GM21723 (cell line): ENCODE measurements around the gene RCOR1.
"Not testable (repeated sequence)": the region's sequence is repeated elsewhere in the genome, so short reads cannot be mapped to it uniquely, and the experiment has no call there.

ENCODE experiments used
- ATAC-seq: cut with Tn5 transposase; IDR thresholded peaks from one replicate; pipeline ENCODE4 v1.9.1; 2021; ENCODE audit warnings: mild to moderate bottlenecking, moderate library complexity; ENCODE audit not compliant: unreplicated experiment

Gene RCOR1

GRCh38 chr14:102591372-102591943 lies 991 bp upstream of the RCOR1 start:
- ATAC-seq, result no peak

- peak; percentile 15 for ATAC-seq
These were observed 263 bp downstream of the RCOR1 start for GRCh38 chr14:102592763-102593060.

GRCh38 chr14:102593061-102593824 lies 794 bp downstream of the RCOR1 start:
- ATAC-seq, result peak; percentile 24

- no peak for ATAC-seq
These were observed 1.3 kb downstream of the RCOR1 start for GRCh38 chr14:102593825-102594137.

DNA sequence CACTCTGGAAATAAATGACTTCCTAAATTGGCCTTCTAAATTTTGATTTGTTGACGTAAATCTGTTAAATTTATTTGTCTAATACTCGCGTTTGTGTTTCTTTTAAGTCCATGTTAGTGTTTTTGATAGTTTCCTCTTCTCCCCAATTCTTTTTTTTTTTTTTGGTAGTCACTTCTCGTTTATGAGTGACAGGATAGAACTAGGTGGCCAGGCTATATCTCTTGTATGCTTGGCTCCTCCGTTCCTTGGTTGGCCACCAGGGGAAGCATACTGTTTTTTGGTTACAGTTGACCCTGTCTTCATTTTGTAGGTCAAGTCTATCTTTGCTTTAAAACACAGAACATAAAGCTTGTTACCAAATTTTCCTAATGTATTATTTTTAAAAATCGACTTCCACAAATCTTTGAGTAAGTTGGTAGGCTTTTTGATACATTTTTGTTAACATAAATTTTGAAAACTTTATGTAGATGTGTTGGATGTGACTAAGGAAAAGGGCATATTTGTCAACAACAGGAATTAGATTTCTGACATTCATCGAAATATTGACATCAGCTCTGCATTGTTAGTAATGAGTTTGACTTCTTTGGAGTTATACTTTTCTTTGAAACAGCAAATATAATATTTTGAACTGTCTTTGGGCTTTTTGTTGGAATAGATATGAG lies 2.2 kb downstream of the RCOR1 start:
- ATAC-seq, result no peak

DNA sequence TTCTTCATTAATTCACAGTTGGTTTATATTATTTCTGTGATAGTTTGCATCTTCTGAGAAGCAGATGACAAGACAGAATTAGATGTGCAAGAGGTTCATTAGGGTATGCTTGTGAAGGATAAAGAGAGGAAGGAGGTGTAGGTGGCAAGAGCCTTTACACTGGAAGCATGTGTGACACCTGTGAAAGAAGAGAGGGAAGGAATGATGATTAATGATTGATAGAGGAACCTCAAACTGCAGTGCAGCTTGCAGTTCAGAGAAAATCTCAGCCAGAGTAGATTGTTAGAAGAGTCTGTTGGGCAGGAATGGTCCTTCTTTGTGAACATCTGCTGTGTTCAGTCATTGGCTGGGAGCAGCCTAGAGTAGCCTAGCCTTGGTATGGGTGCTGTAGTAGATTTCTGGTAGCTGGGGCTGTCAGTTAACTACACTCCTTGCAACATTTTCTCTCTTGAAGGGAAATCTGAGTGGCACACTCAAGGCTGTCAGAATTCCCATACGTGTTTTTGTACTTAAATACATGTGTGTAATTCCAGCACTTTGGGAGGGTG lies 9.0 kb downstream of the RCOR1 start:
- no peak for ATAC-seq

DNA sequence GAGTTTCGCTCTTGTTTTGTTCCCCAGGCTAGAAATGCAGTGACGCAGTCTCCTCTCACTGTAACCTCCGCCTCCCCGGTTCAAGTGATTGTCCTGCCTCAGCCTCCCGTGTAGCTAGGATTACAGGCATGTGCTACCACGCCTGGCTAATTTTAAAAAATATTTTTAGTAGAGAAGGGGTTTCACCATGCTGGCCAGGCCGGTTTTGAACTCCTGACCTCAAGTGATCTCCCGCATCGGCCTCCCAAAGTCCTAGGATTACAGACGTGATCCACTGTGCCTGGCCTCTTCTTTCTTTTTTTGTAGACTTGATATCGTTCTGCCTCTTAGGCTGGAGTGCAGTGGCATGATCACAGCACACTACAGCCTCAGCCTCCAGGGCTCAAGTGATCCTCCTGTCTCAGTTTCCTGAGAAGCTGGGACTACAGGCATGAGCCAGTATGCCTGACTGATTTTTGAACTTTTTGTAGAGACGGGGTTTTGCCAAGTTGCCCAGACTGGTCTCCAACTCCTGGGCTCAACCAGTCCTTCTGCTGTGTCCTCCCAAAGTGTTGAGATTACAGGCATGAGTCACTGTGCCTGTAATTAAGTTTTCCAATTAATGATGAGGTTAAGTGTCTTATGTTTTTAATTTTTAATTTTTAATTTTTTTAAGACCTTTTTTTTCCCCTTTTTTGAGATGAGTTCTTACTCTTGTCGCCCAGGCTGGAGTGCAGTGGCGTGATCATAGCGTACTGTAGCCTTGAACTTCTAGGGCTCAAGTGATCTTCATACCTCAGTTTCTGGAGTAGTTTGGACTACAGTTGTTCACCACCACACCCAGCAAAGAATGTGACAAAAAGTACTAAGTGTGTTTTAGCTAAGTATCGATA lies 10.2 kb downstream of the RCOR1 start:
- no peak for ATAC-seq

DNA sequence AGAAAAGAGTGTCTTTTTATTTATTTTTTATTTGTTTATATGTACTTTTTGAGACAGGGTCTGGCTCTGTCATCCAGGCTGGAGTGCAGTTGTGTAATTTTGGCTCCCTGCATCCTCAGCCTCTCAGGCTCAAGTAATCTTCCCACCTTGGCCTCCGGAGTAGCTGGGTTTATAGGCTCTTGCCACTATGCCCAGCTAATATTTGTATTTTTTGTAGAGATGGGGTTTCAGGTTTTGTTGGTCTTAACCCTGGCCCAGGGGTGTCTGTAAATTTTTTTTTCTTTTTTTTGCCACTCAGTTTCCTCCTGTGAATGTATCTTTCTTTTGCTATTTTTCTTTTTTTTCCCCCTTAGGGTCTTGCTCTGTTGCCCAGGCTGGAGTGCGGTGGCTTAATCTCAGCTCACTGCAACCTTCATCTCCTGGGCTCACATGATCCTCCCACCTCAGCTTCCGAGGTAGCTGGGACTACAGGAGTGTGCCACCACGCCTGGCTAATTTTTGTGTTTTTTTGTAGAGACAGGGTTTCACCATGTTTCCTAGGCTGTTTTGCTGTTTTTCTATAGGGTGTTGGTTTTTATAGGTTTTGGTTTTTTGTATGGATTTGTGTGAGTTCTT lies 11.0 kb downstream of the RCOR1 start:
- no peak for ATAC-seq

GRCh38 chr14:102604183-102604582 lies 11.7 kb downstream of the RCOR1 start:
- ATAC-seq, result no peak

DNA sequence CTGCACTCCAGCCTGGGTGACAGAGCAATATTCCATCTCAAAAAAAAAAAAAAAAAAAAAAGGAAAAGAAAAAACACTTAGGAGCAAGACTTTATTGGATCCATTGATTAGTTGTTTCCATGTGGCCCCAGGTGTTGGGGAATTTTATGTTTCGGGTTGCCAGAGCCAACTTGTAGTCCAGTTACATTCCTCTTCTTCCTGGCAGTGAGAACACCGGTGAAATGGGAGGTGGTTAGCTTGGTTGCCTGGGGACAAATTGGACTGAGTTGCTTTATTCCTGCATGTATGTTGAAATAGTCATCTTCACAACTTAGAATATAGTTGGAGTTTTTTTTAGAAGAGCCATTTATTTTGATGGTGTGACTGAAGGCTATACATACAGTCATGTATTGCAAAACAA lies 12.6 kb downstream of the RCOR1 start:
- no peak for ATAC-seq

DNA sequence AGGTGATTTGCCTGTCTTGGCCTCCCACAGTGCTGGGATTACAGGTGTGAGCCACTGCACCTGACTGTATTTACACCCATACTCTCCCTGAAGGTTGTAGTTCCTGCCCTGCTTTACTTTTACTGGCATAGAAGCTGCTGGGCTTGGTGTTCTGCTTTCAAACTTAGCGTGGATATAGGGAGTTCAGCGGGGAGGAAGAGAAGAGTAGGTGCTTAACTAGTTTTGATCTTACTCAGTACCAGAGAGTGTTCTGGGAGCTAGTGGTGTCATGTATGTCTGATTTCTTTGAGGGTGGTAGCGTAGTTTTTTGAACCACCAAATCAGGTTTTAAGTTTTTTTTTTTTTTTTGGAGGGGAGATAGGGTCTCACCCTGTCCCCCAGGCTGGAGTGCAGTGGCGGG lies 13.8 kb downstream of the RCOR1 start:
- ATAC-seq, result peak; percentile 59

- ATAC-seq, result peak; percentile 51
These were observed 15.6 kb downstream of the RCOR1 start for GRCh38 chr14:102608064-102608446.

DNA sequence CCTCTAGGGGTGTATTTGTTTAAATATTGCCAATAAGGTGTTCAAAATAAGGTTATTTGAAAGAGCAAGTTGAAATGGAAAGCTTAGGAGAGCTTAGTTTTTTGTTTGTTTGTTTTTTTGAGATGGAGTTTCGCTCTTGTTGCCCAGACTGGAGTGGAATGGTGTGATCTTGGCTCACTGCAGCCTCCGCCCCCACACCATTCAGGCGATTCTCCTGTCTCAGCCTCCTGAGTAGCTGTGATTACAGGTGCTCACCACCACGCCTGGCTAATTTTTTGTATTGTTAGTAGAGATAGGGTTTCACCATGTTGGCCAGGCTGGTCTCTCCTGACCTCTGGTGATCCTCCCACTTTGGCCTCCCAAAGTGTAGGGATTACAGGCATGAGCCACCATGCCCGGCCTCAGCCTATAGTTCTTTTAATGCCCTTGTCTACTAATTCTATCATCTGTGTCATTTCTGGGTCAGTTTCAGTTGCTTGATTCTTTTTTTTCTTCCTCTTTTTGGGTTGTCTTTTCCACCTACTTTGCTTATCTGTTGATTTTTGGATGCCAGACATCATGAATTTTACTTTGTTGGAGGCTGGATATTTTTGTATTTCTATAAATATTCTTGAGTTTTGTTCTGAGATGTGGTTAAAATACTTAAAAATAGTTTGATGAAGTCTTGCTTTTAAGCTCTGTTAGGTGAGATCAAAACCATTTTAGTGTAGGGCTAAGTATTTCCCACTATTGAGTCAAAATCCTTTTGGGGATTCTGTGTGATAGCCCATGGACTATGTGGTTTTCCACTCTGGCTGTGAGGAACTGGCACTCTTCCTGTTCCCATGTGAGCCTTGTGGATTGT lies 18.7 kb downstream of the RCOR1 start:
- peak; percentile 36 for ATAC-seq

DNA sequence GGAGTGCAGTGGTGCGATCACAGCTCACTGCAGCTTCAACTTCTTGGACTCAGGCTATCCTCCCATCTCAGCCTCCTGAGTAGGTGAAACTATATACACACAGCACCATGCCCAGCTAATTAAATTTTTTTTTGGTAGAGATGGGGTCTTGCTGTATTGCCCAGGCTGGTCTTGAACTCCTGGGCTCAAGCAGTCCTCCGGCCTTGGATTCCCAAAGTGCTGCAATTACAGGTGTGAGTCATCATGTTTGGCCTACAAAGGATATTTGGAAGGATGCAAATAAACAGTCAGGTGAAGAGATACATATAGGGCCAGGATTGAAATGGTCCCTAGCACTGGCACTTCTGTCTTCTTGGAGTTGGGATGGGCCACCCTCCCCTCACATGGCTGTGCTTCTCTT lies 23.9 kb downstream of the RCOR1 start:
- ATAC-seq, result no peak

GRCh38 chr14:102616799-102617198 lies 24.4 kb downstream of the RCOR1 start:
- no peak for ATAC-seq

GRCh38 chr14:102619012-102619411 lies 26.6 kb downstream of the RCOR1 start:
- not testable (repeated sequence) for ATAC-seq

DNA sequence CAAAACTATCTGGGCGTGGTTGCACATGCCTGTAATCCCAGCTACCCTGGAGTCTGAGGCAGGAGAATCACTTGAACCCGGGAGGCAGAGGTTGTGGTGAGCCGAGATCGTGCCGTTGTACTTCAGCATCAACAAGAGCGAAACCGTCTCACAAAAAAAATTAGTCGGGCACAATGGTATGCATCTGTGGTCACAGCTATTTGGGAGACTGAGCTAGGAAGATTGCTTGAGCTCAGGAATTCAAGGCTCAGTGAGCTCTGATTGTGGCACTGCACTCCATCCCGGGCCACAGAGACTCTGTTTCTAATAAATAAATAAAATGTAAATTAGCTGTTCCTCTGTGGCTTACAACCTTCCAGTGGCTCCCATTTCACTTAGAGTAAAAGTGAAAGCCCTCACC lies 28.0 kb downstream of the RCOR1 start:
- no peak for ATAC-seq

- no peak for ATAC-seq
These were observed 29.9 kb downstream of the RCOR1 start for GRCh38 chr14:102622262-102622885.

- no peak for ATAC-seq
These were observed 32.2 kb downstream of the RCOR1 start for GRCh38 chr14:102624666-102625065.
